ENCODE measurements around the gene GNA12. TPM values are rescaled to one million over a fixed set of nuclear protein-coding genes. Genes with fewer than 3 reads are reported as not detected.

Gene GNA12
- total RNA-seq, 4 donors from 2014 or later: 7.6 to 8.4 (median 8.1) TPM

- peaks cover 0 to 4% of the 10 kb centered on the region in 2 donors for H3K4me1 ChIP-seq
- ATAC-seq (no peak), DNase-seq (no peak)
- no peak for TF ChIP-seq CTCF (IDR thresholded peaks at IDR 0.05 in 4 of 5, conservative IDR thresholded peaks at IDR 0.05 in 1 of 5)
- no peak for TF ChIP-seq POLR2A (IDR thresholded peaks at IDR 0.05)
- no peaks in the 10 kb centered on the region for H3K36me3 ChIP-seq
- H3K27ac ChIP-seq: no peak overlapping the region
- no peaks in the 10 kb centered on the region for H3K9me3 ChIP-seq
- no peak overlapping the region for H3K4me3 ChIP-seq
- in situ Hi-C loops (cut with MboI; ENCODE audit: low sequenced_read_pairs in 4 of 4): no loop called here
- H3K27me3 ChIP-seq: peaks cover 0 to 4% (median 4%) of the 10 kb centered on the region in 3 donors
- intact Hi-C loops (cut with DNase I; ENCODE audit: low total_unique reads): no loop called here
Observed at GRCh38 chr7:2705371-2706096, 138.6 kb downstream of the GNA12 start.

GRCh38 chr7:2702594-2702957 lies 141.5 kb downstream of the GNA12 start:
- peaks cover 0 to 4% (median 0%) of the 10 kb centered on the region in 3 donors for H3K27me3 ChIP-seq
- ATAC-seq (no peak), DNase-seq (no peak)
- intact Hi-C loops (cut with DNase I; ENCODE audit: low total_unique reads) (no loop called here), in situ Hi-C loops (cut with MboI; ENCODE audit: low sequenced_read_pairs in 4 of 4) (no loop called here)
- no peaks in the 10 kb centered on the region for H3K4me1 ChIP-seq
- H3K4me3 ChIP-seq: no peak overlapping the region
- no peak for TF ChIP-seq CTCF (IDR thresholded peaks at IDR 0.05 in 4 of 5, conservative IDR thresholded peaks at IDR 0.05 in 1 of 5)
- TF ChIP-seq POLR2A (IDR thresholded peaks at IDR 0.05): no peak
- H3K9me3 ChIP-seq: no peaks in the 10 kb centered on the region
- no peaks in the 10 kb centered on the region for H3K36me3 ChIP-seq
- H3K27ac ChIP-seq: no peak overlapping the region

GRCh38 chr7:2701832-2702593 lies 142.1 kb downstream of the GNA12 start:
- no peaks in the 10 kb centered on the region for H3K27me3 ChIP-seq
- TF ChIP-seq POLR2A (IDR thresholded peaks at IDR 0.05): no peak
- TF ChIP-seq CTCF (IDR thresholded peaks at IDR 0.05 in 4 of 5, conservative IDR thresholded peaks at IDR 0.05 in 1 of 5): no peak
- in situ Hi-C loops (cut with MboI; ENCODE audit: low sequenced_read_pairs in 4 of 4) (no loop called here), intact Hi-C loops (cut with DNase I; ENCODE audit: low total_unique reads) (no loop called here)
- H3K4me1 ChIP-seq: no peaks in the 10 kb centered on the region
- DNase-seq: peak; percentile 54 to 71
- no peaks in the 10 kb centered on the region for H3K36me3 ChIP-seq
- no peaks in the 10 kb centered on the region for H3K9me3 ChIP-seq
- no peak overlapping the region for H3K4me3 ChIP-seq
- no peak overlapping the region for H3K27ac ChIP-seq
- ATAC-seq: peak; percentile 59 to 73

GRCh38 chr7:2701424-2701823 lies 142.7 kb downstream of the GNA12 start:
- H3K9me3 ChIP-seq: no peaks in the 10 kb centered on the region
- TF ChIP-seq POLR2A (IDR thresholded peaks at IDR 0.05) (no peak), CTCF (IDR thresholded peaks at IDR 0.05 in 4 of 5, conservative IDR thresholded peaks at IDR 0.05 in 1 of 5) (no peak)
- no peaks in the 10 kb centered on the region for H3K4me1 ChIP-seq
- H3K4me3 ChIP-seq: no peak overlapping the region
- in situ Hi-C loops (cut with MboI; ENCODE audit: low sequenced_read_pairs in 4 of 4): no loop called here
- H3K27ac ChIP-seq: no peak overlapping the region
- intact Hi-C loops (cut with DNase I; ENCODE audit: low total_unique reads): no loop called here
- ATAC-seq (peak; percentile 14 to 20), DNase-seq (no peak)
- no peaks in the 10 kb centered on the region for H3K36me3 ChIP-seq
- H3K27me3 ChIP-seq: no peaks in the 10 kb centered on the region
